Bronchial epithelial cell (primary cell): ENCODE measurements around the gene CCDC187. TPM values are rescaled to one million over a fixed set of nuclear protein-coding genes. Genes with fewer than 3 reads are reported as not detected.

Source experiments
- DNase-seq: peaks from one replicate; pipeline ENCODE4 v3.0.0-alpha.2; 2010; ENCODE audit warnings: low read depth
- FAIRE-seq: peaks from 2 replicates; lab custom pipeline; 2011; peaks lifted over from hg19 to GRCh38; lab: Jason Lieb, UNC
- H3K27me3 ChIP-seq: 2 replicates; pipeline ENCODE4 v1.5.1; 2011; ENCODE audit warnings: low read length; ENCODE audit not compliant: control insufficient read depth, insufficient read depth
- H3K36me3 ChIP-seq: 2 replicates; pipeline ENCODE4 v1.5.1; 2011; ENCODE audit warnings: low read length; ENCODE audit not compliant: control insufficient read depth, insufficient read depth
- H3K4me3 ChIP-seq: 2 replicates; pipeline ENCODE4 v1.5.1; 2011; ENCODE audit warnings: mild to moderate bottlenecking, low read depth, low read length, control low read depth
- CTCF ChIP-seq: IDR thresholded peaks from 2 replicates; pipeline ENCODE4 v1.5.1; 2011; ENCODE audit warnings: mild to moderate bottlenecking, moderate library complexity, low read length, control low read depth, inconsistent platforms; ENCODE audit not compliant: insufficient read depth, severe bottlenecking
- total RNA-seq: library from RNA; depleted of rRNA; stranded (reverse); fragments of >200 nt; gene quantifications from 2 replicates; pipeline ENCODE4 v1.2.1, GENCODE V29; 2014

The CCDC187 gene
- total RNA-seq, 1 donor from 2014 or later, result not detected

GRCh38 chr9:136333486-136333885, 29.6 kb upstream of the CCDC187 start:
- H3K4me3 ChIP-seq, result no peak overlapping the region
- TF ChIP-seq CTCF, result no peak
- DNase-seq, result no peak
- H3K36me3 ChIP-seq, result no peaks in the 10 kb centered on the region
- FAIRE-seq, result no peak
- H3K27me3 ChIP-seq, result no peaks in the 10 kb centered on the region

- DNase-seq (no peak), FAIRE-seq (no peak)
- TF ChIP-seq CTCF, result no peak
- Histone ChIP-seq H3K27me3 (no peaks in the 10 kb centered on the region), H3K4me3 (no peak overlapping the region), H3K36me3 (no peaks in the 10 kb centered on the region)
Observed at GRCh38 chr9:136333045-136333444, 29.2 kb upstream of the CCDC187 start.

- Histone ChIP-seq H3K4me3 (no peak overlapping the region), H3K36me3 (no peaks in the 10 kb centered on the region)
Observed at GRCh38 chr9:136332482-136332983, 28.6 kb upstream of the CCDC187 start.

GRCh38 chr9:136331556-136332481, 27.9 kb upstream of the CCDC187 start:
- no peak for FAIRE-seq
- H3K27me3 ChIP-seq, result no peaks in the 10 kb centered on the region
- no peak for TF ChIP-seq CTCF
- no peak overlapping the region for H3K4me3 ChIP-seq
- H3K36me3 ChIP-seq, result no peaks in the 10 kb centered on the region
- DNase-seq, result no peak

More at GRCh38 chr9:136332482-136332983, 28.6 kb upstream of the CCDC187 start:
- no peak for DNase-seq
- no peak for TF ChIP-seq CTCF
- FAIRE-seq, result no peak
- H3K27me3 ChIP-seq, result no peaks in the 10 kb centered on the region

- H3K36me3 ChIP-seq, result no peaks in the 10 kb centered on the region
- FAIRE-seq (no peak), DNase-seq (no peak)
- TF ChIP-seq CTCF, result no peak
- no peaks in the 10 kb centered on the region for H3K27me3 ChIP-seq
- H3K4me3 ChIP-seq, result no peak overlapping the region
Observed at GRCh38 chr9:136331030-136331429, 27.1 kb upstream of the CCDC187 start.
